Effector memory CD8-positive, alpha-beta T cell (primary cell): ENCODE results near the gene ZBTB46.
"Not testable (repeated sequence)": the region's sequence is repeated elsewhere in the genome, so short reads cannot be mapped to it uniquely, and the experiment has no call there.

Experiments
- ATAC-seq: fragments of 150-1000 bp; cut with Tn5 transposase; replicated peaks from 2 replicates; pipeline ENCODE4 v1.10.0; 2021; ENCODE audit warnings: mild to moderate bottlenecking, moderate library complexity
- DNase-seq, 3 experiments: peaks; one replicate each; pipeline ENCODE4 v3.0.0; 2021
- H3K27ac Mint-ChIP-seq, 2 donors: one replicate each; pipeline ENCODE4 v1.8.0; 2022; ENCODE audit warnings: mild to moderate bottlenecking in 2 of 2, mixed read lengths in 2 of 2, moderate library complexity in 2 of 2
- H3K27me3 Mint-ChIP-seq, 2 donors: one replicate each; pipeline ENCODE4 v1.8.0; 2022; ENCODE audit warnings: mixed read lengths in 2 of 2
- H3K36me3 Mint-ChIP-seq: one replicate; pipeline ENCODE4 v1.8.0; 2022; ENCODE audit warnings: mild to moderate bottlenecking, moderate library complexity, mixed read lengths; ENCODE audit not compliant: insufficient read depth
- H3K4me1 Mint-ChIP-seq, 2 donors: one replicate each; pipeline ENCODE4 v1.8.0; 2022; ENCODE audit warnings: low read depth in 2 of 2, mixed read lengths in 2 of 2
- H3K4me3 Mint-ChIP-seq, 2 donors: one replicate each; pipeline ENCODE4 v1.8.0; 2022; ENCODE audit warnings: mild to moderate bottlenecking in 2 of 2, mixed read lengths in 2 of 2, moderate library complexity in 2 of 2
- H3K9me3 Mint-ChIP-seq, 2 donors: one replicate each; pipeline ENCODE4 v1.8.0; 2022; ENCODE audit warnings: mixed read lengths in 2 of 2

Gene ZBTB46

DNA sequence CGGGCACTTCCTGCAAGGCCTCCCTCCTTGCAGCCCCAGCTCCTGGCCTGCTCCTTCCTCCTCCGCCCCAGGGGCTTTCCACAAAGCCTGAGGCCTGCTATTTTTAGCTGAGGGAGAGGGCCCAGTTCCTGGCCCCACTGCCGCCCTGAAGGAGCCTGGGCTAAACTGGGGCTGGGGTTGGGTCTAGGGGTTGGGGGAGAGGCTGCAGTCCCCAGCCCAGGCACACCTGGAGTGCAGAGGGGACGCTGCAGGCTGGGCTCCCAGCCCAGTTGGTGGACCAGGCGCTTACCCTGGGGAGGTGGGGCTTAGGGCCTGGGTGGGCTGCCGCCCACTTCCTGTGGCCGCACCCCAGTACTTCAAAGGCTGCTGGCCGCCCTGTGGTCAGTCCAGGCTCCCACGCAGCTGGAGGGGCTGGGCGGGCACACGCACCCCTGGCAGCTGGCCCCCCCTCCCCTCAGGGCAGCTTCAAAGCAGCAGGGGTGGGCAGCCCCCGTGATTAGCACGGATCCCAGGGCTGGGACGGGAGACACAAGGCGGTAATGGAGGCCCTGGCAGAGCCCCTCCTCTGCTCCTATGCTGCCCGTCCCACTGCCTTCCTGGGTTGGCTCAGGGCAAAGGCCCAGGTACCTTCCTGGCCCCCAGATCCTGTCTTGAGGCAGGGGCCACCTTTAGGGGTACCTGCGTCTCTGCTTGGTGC lies 23.2 kb upstream of the ZBTB46 start:
- peaks cover 12 to 21% of the 10 kb centered on the region in 2 donors for H3K4me1 Mint-ChIP-seq
- H3K27me3 Mint-ChIP-seq: peaks cover 23 to 29% of the 10 kb centered on the region in 2 donors
- H3K36me3 Mint-ChIP-seq: peaks cover 6% of the 10 kb centered on the region
- no peak overlapping the region for H3K4me3 Mint-ChIP-seq
- H3K27ac Mint-ChIP-seq: no peak overlapping the region
- no peak for ATAC-seq
- H3K9me3 Mint-ChIP-seq: no peaks in the 10 kb centered on the region
- no peak for DNase-seq

DNA sequence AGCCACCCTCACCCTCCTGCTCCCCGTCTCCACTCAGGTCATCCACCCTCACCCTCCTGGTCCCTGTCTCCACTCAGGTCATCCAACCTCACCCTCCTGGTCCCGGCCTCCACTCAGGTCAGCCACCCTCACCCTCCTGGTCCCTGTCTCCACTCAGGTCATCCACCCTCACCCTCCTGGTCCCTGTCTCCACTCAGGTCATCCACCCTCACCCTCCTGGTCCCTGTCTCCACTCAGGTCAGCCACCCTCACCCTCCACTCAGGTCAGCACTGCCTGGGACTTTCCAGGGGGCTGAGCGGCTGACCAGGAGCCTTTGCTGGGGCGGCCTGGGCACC lies 22.6 kb upstream of the ZBTB46 start:
- H3K4me1 Mint-ChIP-seq: peaks cover 9 to 18% of the 10 kb centered on the region in 2 donors
- not testable (repeated sequence) for H3K9me3 Mint-ChIP-seq, DNase-seq, ATAC-seq, H3K36me3 Mint-ChIP-seq, H3K4me3 Mint-ChIP-seq, H3K27ac Mint-ChIP-seq
- peaks cover 23 to 29% of the 10 kb centered on the region in 2 donors for H3K27me3 Mint-ChIP-seq

- H3K27ac Mint-ChIP-seq, H3K9me3 Mint-ChIP-seq, ATAC-seq, DNase-seq, H3K4me3 Mint-ChIP-seq, H3K4me1 Mint-ChIP-seq, H3K36me3 Mint-ChIP-seq: not testable (repeated sequence)
- peaks cover 23 to 29% of the 10 kb centered on the region in 2 donors for H3K27me3 Mint-ChIP-seq
Measured at GRCh38 chr20:63851548-63851943, 20.5 kb upstream of the ZBTB46 start.

- Mint-ChIP-seq H3K36me3 (no peaks in the 10 kb centered on the region), H3K4me3 (no peak overlapping the region), H3K27me3 (peaks cover 23 to 29% of the 10 kb centered on the region in 2 donors), H3K9me3 (no peaks in the 10 kb centered on the region), H3K4me1 (peaks cover 0 to 6% of the 10 kb centered on the region in 2 donors), H3K27ac (no peak overlapping the region)
- ATAC-seq (peak; percentile 32), DNase-seq (no peak)
Measured at GRCh38 chr20:63850689-63851547, 19.9 kb upstream of the ZBTB46 start.

GRCh38 chr20:63848003-63848911 lies 17.2 kb upstream of the ZBTB46 start:
- H3K36me3 Mint-ChIP-seq: peaks cover 4% of the 10 kb centered on the region
- peaks cover 34 to 47% of the 10 kb centered on the region in 2 donors for H3K27me3 Mint-ChIP-seq
- DNase-seq (no peak), ATAC-seq (no peak)
- no peak overlapping the region for H3K27ac Mint-ChIP-seq
- no peak overlapping the region for H3K4me3 Mint-ChIP-seq
- no peaks in the 10 kb centered on the region for H3K9me3 Mint-ChIP-seq
- peaks cover 4 to 13% of the 10 kb centered on the region in 2 donors for H3K4me1 Mint-ChIP-seq

DNA sequence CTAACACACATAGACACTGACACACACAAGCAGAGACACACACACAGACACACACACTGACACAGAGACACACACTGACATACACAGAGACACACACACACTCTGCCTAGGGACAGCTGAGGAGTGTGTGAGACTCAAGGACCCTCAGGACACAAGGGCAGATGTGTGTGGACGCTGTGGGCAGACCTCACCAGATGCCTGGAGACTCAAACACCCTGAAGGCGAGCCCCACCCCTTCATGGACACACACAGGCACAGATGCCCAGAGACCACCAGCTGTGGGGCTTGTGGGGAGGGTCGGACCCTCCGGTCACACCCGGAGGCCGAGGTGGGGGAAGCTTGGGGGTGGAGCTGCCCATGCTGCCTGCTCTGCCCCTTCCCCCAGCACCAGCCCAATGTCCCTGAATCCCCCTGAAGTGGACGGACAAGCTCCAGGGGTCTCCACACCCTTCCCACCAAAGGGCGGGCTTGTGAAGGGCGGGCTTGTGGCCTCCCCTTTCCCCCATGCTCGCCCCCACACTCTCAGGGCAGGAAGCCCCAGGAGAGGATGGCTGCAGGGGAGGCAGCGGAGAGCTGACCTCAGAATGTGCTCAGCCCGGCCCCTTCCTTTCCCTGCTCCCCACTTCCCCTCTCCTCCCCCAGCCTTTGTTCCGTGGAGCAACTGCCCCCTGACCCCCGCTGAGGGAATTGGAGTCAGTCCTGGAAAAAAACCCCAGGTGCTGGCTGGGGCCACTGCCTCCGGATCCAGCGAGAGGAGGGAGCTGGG lies 16.4 kb upstream of the ZBTB46 start:
- H3K27me3 Mint-ChIP-seq: peaks cover 39 to 52% of the 10 kb centered on the region in 2 donors
- H3K36me3 Mint-ChIP-seq: peaks cover 4% of the 10 kb centered on the region
- ATAC-seq (no peak), DNase-seq (no peak)
- no peak overlapping the region for H3K4me3 Mint-ChIP-seq
- no peaks in the 10 kb centered on the region for H3K9me3 Mint-ChIP-seq
- H3K4me1 Mint-ChIP-seq: peaks cover 4 to 13% of the 10 kb centered on the region in 2 donors
- H3K27ac Mint-ChIP-seq: no peak overlapping the region

GRCh38 chr20:63846888-63847236 lies 15.8 kb upstream of the ZBTB46 start:
- no peak for ATAC-seq
- Mint-ChIP-seq H3K27me3 (peaks cover 39 to 52% of the 10 kb centered on the region in 2 donors), H3K4me3 (no peak overlapping the region), H3K36me3 (peaks cover 4% of the 10 kb centered on the region), H3K4me1 (peaks cover 4 to 17% of the 10 kb centered on the region in 2 donors), H3K27ac (no peak overlapping the region), H3K9me3 (no peaks in the 10 kb centered on the region)
- no peak for DNase-seq

DNA sequence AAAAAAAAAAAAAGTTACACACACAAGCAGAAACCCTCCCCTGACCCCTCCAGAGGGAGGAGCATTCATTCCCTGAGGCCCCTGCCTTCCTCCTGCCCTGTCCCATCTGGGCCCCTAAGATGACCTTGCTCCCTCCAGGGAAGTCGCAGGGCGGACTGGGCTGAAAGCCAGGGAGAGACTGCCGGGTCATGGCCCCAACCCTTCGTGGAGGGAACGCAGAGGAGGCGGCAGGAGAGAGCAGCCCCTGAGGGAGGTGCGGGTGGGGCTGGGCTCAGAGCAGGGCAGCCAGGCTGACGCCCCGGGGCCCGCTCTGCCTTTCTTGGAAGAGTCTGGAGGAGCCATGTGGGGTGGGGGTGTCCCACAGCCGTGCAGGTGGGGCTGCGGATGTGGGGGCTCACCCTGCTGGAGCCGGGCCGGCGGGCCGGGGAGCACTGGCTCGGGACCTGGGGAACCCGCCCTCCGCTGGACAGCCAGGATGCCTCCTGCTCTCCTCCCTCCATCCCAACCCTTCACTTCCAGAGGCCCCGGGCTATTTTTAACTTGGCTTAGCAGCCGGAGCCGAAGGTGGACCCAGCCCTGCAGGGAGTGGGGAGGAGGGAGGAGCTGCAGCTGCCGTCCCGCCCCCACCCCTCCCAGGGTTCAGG lies 15.2 kb upstream of the ZBTB46 start:
- DNase-seq (no peak), ATAC-seq (no peak)
- H3K36me3 Mint-ChIP-seq: peaks cover 4% of the 10 kb centered on the region
- H3K4me1 Mint-ChIP-seq: peaks cover 4 to 17% of the 10 kb centered on the region in 2 donors
- H3K27ac Mint-ChIP-seq: no peak overlapping the region
- H3K27me3 Mint-ChIP-seq: peaks cover 36 to 49% of the 10 kb centered on the region in 2 donors
- H3K9me3 Mint-ChIP-seq: no peaks in the 10 kb centered on the region
- no peak overlapping the region for H3K4me3 Mint-ChIP-seq

- Mint-ChIP-seq H3K4me3 (no peak overlapping the region), H3K4me1 (peaks cover 4 to 12% of the 10 kb centered on the region in 2 donors), H3K27me3 (peaks cover 25 to 44% of the 10 kb centered on the region in 2 donors), H3K9me3 (no peaks in the 10 kb centered on the region), H3K36me3 (peaks cover 4% of the 10 kb centered on the region), H3K27ac (no peak overlapping the region)
- DNase-seq (no peak), ATAC-seq (no peak)
Measured at GRCh38 chr20:63844511-63844991, 13.5 kb upstream of the ZBTB46 start.

DNA sequence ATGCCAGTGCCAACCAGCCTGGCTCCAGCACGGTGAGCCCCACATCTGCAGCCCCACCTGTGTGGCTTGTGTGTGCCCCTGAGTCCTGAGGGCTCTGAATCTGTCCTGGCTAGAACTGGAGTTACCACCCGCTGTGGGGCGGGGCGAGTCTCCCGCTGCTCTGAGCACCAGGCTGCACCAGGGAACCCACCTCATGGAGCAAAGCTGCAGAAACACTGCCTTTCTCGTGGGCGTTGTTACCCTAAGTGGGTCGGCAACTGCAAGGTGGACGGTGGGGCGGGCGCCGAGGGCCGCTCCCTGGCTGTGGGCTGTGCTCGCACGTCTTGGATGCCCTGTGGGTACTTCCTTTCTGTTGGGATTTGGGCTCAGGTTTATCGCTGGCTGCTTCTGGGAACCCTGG lies 12.7 kb upstream of the ZBTB46 start:
- Mint-ChIP-seq H3K9me3 (no peaks in the 10 kb centered on the region), H3K36me3 (peaks cover 4% of the 10 kb centered on the region), H3K4me1 (peaks cover 4 to 12% of the 10 kb centered on the region in 2 donors), H3K27ac (no peak overlapping the region), H3K27me3 (peaks cover 25 to 44% of the 10 kb centered on the region in 2 donors), H3K4me3 (peak overlapping the region in 1 of 2 donors; percentile 42)
- no peak for ATAC-seq
- no peak for DNase-seq

GRCh38 chr20:63843222-63843621 lies 12.2 kb upstream of the ZBTB46 start:
- Mint-ChIP-seq H3K27me3 (peaks cover 25 to 44% of the 10 kb centered on the region in 2 donors), H3K9me3 (no peaks in the 10 kb centered on the region), H3K4me3 (no peak overlapping the region), H3K27ac (no peak overlapping the region), H3K4me1 (peaks cover 4 to 12% of the 10 kb centered on the region in 2 donors), H3K36me3 (peaks cover 4% of the 10 kb centered on the region)
- ATAC-seq (no peak), DNase-seq (no peak)

DNA sequence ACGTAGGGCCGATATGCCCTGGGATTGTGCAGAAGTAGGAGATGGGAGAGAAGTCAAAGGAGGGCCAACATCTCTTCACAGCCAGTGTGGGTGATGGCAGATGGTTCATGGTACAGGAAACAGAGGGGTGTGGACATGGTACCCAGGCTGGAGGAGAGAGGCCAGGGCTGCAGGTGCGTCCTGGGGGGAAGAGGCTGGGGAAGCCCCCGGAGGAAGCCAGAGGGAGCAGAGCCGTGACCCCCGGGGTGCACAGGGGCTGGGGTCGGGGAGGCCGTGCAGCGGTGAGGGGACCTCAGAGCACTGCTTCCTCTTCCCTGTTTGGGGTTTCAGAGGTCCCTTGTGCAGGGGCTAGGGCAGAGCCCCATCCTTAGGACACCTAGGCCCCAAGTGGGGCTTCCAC lies 11.2 kb upstream of the ZBTB46 start:
- H3K27me3 Mint-ChIP-seq: peaks cover 25 to 44% of the 10 kb centered on the region in 2 donors
- H3K36me3 Mint-ChIP-seq: peaks cover 4% of the 10 kb centered on the region
- H3K9me3 Mint-ChIP-seq: no peaks in the 10 kb centered on the region
- DNase-seq: no peak
- H3K4me1 Mint-ChIP-seq: peaks cover 8 to 12% of the 10 kb centered on the region in 2 donors
- H3K27ac Mint-ChIP-seq: no peak overlapping the region
- ATAC-seq: no peak
- no peak overlapping the region for H3K4me3 Mint-ChIP-seq
